Muscle layer of colon (tissue), 2 donors: ENCODE results near the gene MSANTD2.

Experiments
- H3K27ac ChIP-seq: one replicate; pipeline ENCODE4 v1.7.0; 2013; ENCODE audit warnings: low read depth, mild to moderate bottlenecking, low read length, moderate library complexity
- H3K27me3 ChIP-seq, 2 donors: one replicate each; pipeline ENCODE4 v1.7.0; 2013; ENCODE audit warnings: low read length in 2 of 2, mild to moderate bottlenecking in 2 of 2; ENCODE audit not compliant: insufficient read depth in 2 of 2, control insufficient read depth in 1 of 2
- H3K36me3 ChIP-seq: one replicate; pipeline ENCODE4 v1.7.0; 2013; ENCODE audit warnings: mild to moderate bottlenecking, low read length; ENCODE audit not compliant: insufficient read depth
- H3K4me1 ChIP-seq: one replicate; pipeline ENCODE4 v1.7.0; 2013; ENCODE audit warnings: mild to moderate bottlenecking, low read length; ENCODE audit not compliant: insufficient read depth
- H3K4me3 ChIP-seq, 2 donors: one replicate each; pipeline ENCODE4 v1.7.0; 2013; ENCODE audit warnings: low read length in 2 of 2, low read depth in 1 of 2, mild to moderate bottlenecking in 1 of 2, moderate library complexity in 1 of 2
- H3K9ac ChIP-seq: one replicate; pipeline ENCODE4 v1.7.0; 2013; ENCODE audit warnings: low read length
- H3K9me3 ChIP-seq: one replicate; pipeline ENCODE4 v1.7.0; 2013; ENCODE audit warnings: mild to moderate bottlenecking, low read length
- donor health status: abdominal sarcoma.
- donor health status: Adenocarcinoma of cecum.

MSANTD2 gene

GRCh38 chr11:124724979-124725718, 75.1 kb downstream of the MSANTD2 start:
- Histone ChIP-seq H3K4me1 (no peaks in the 10 kb centered on the region), H3K9me3 (no peaks in the 10 kb centered on the region), H3K27me3 (peaks cover 0 to 21% of the 10 kb centered on the region in 2 donors), H3K9ac (no peak overlapping the region), H3K36me3 (no peaks in the 10 kb centered on the region), H3K27ac (no peak overlapping the region), H3K4me3 (no peak overlapping the region)

DNA sequence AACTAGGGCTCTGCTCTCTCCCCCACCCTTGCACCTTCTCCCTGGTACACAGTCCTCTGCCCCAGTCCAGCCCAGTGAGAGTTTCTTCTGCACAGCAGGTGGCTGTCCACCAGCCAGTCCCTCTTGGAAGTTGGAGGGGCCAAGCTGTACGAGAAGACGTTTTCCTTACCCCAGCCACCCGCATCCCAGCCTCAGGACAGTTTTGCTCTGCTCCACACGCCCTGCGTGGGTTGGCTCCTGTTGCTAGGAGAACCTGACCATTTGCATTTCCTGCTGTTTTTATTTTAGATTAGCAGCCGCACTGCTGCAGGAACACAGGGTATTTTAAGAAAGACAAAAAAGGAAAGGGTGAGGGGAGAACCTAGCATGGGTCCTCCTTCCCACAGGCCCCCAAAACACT, 78.0 kb downstream of the MSANTD2 start:
- peaks cover 6% of the 10 kb centered on the region for H3K4me1 ChIP-seq
- H3K27ac ChIP-seq: no peak overlapping the region
- H3K36me3 ChIP-seq: no peaks in the 10 kb centered on the region
- H3K4me3 ChIP-seq: no peak overlapping the region
- no peak overlapping the region for H3K9ac ChIP-seq
- peaks cover 15 to 46% of the 10 kb centered on the region in 2 donors for H3K27me3 ChIP-seq
- no peaks in the 10 kb centered on the region for H3K9me3 ChIP-seq

- H3K36me3 ChIP-seq: no peaks in the 10 kb centered on the region
- H3K27ac ChIP-seq: no peak overlapping the region
- H3K27me3 ChIP-seq: peaks cover 19 to 37% of the 10 kb centered on the region in 2 donors
- no peak overlapping the region for H3K4me3 ChIP-seq
- H3K4me1 ChIP-seq: peaks cover 6% of the 10 kb centered on the region
- H3K9me3 ChIP-seq: no peaks in the 10 kb centered on the region
- no peak overlapping the region for H3K9ac ChIP-seq
Observed at GRCh38 chr11:124719534-124719933, 80.7 kb downstream of the MSANTD2 start.

DNA sequence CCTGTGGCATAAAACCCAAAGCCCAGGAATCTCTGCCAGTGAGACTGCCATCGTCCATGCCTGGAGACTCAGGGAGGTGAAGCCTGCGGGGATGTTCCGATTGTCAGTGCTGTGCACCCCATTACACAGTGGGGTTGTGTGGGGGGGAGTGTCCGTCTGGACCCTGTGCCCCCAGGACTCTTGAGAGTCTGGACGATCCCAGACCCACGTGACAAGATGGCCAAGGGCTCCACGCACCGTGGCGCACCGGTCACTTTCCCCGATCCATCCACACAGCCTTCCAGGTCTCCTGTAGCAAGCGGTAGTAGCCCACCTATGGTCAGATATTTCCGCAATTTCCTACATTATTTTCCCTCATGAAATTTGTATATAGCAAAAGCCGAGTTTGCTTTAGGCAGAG, 81.4 kb downstream of the MSANTD2 start:
- Histone ChIP-seq H3K4me1 (peaks cover 6% of the 10 kb centered on the region), H3K36me3 (no peaks in the 10 kb centered on the region), H3K27ac (no peak overlapping the region), H3K4me3 (no peak overlapping the region), H3K27me3 (peaks cover 19 to 37% of the 10 kb centered on the region in 2 donors), H3K9me3 (no peaks in the 10 kb centered on the region), H3K9ac (no peak overlapping the region)

DNA sequence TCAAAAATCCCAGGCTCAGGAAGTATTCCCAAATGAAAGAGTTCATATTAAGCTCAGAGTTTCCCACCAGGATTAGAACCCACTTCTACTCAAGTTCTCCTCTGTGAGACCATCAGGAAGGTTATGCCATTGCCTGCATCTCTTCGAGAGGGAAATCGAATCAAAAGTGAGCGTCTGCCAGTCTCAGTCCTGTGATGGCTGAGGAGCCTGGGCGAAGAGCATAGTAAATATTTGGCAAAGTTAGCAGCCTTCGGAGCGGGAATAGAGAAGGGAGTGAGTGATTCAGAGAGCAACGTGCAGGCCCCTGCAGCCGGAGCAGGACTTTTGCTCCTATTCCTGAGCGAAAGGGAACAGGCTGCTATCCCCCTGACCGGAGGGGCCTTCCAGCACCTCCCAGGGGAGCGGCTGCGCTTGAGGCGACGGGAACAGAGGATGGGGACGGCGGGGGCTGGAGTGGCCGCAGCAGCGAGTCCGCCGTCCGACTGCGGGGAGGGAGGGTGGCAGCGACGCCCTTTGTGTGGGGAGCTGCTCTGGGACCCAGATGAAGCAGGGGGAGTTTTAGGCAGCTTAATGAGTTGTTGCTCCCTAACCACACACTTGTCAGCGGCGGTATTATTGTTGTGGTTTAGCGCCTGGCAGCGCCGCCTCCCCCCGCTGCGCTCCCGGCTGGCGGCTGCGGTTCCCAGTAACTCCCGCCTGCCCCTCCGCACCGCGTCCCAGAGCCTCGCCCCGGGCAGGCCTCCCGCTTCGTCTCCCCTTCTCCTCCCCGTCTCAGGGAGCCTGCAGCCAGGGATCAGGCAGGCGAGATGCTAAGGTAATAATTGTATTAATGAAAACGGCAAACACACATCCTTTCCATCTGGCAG, 82.2 kb downstream of the MSANTD2 start:
- H3K4me3 ChIP-seq: peak overlapping the region; percentile 24 to 64
- H3K27ac ChIP-seq: no peak overlapping the region
- H3K9ac ChIP-seq: no peak overlapping the region
- H3K36me3 ChIP-seq: no peaks in the 10 kb centered on the region
- peaks cover 6% of the 10 kb centered on the region for H3K4me1 ChIP-seq
- peaks cover 19 to 37% of the 10 kb centered on the region in 2 donors for H3K27me3 ChIP-seq
- H3K9me3 ChIP-seq: no peaks in the 10 kb centered on the region

- H3K27ac ChIP-seq: no peak overlapping the region
- no peak overlapping the region for H3K9ac ChIP-seq
- no peaks in the 10 kb centered on the region for H3K36me3 ChIP-seq
- H3K27me3 ChIP-seq: peaks cover 19 to 37% of the 10 kb centered on the region in 2 donors
- no peaks in the 10 kb centered on the region for H3K9me3 ChIP-seq
- H3K4me1 ChIP-seq: peaks cover 6% of the 10 kb centered on the region
- H3K4me3 ChIP-seq: peak overlapping the region in 1 of 2 donors; percentile 24
Observed at GRCh38 chr11:124717421-124717785, 82.8 kb downstream of the MSANTD2 start.

DNA sequence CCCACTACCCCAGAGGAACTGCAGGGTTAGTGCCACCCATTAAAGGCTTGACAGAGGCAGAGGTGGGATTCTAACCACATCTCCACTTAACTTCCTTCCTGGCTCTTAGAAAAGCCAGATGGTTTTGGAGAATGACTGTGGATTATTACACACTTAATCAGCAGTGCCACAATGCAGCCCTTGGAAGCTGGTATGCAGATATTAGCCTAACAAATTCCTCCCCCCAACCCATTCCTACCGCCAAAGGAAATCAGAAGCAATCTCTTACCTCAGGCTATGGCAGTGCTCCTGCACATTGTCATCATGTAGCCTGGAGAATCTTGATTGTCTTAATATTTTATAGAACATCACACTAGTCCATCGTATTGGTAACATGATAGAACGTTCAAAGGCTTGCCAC, 83.6 kb downstream of the MSANTD2 start:
- peaks cover 19 to 29% of the 10 kb centered on the region in 2 donors for H3K27me3 ChIP-seq
- H3K9me3 ChIP-seq: no peaks in the 10 kb centered on the region
- no peak overlapping the region for H3K9ac ChIP-seq
- H3K36me3 ChIP-seq: no peaks in the 10 kb centered on the region
- H3K27ac ChIP-seq: no peak overlapping the region
- H3K4me1 ChIP-seq: peaks cover 6% of the 10 kb centered on the region
- no peak overlapping the region for H3K4me3 ChIP-seq
